ENCODE results near the gene CYP24A1. TPM values are rescaled to one million over a fixed set of nuclear protein-coding genes. Genes with fewer than 3 reads are reported as not detected.

Gene CYP24A1
- total and polyA plus RNA-seq, 2 experiments from 2014 or later, result not detected

DNA sequence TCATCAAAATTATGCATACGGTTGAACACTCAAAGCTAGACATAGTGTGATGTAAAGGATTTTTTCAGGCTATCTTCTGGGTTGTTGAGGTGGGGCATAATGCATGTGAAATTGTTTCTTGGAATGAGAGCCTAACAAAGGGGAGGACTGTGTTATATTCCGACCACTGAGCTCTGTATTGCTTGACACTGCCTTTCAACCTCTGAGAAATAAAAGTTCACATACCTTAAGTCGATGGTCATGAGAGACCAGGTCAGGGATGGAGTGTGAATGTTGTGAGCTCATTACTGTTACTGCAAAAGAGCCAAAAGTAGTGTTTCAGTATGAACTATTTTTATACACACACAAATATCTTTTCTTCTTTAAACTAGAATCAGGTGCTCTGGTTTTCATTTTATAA is 39.1 kb upstream of the CYP24A1 start:
- Histone ChIP-seq H3K36me3 (peaks cover 4% of the 10 kb centered on the region), H3K27ac (no peak overlapping the region), H3K4me3 (no peak overlapping the region), H3K4me1 (ENCODE audit: low read depth) (peaks cover 10% of the 10 kb centered on the region), H3K27me3 (no peaks in the 10 kb centered on the region), H3K9me3 (ENCODE audit: low read depth) (no peaks in the 10 kb centered on the region)
- DNase-seq (ENCODE audit: low read depth in 1 of 2, low spot score in 1 of 2), result no peak
- TF ChIP-seq, protein P1, sequence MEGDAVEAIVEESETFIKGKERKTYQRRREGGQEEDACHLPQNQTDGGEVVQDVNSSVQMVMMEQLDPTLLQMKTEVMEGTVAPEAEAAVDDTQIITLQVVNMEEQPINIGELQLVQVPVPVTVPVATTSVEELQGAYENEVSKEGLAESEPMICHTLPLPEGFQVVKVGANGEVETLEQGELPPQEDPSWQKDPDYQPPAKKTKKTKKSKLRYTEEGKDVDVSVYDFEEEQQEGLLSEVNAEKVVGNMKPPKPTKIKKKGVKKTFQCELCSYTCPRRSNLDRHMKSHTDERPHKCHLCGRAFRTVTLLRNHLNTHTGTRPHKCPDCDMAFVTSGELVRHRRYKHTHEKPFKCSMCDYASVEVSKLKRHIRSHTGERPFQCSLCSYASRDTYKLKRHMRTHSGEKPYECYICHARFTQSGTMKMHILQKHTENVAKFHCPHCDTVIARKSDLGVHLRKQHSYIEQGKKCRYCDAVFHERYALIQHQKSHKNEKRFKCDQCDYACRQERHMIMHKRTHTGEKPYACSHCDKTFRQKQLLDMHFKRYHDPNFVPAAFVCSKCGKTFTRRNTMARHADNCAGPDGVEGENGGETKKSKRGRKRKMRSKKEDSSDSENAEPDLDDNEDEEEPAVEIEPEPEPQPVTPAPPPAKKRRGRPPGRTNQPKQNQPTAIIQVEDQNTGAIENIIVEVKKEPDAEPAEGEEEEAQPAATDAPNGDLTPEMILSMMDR (IDR thresholded peaks at IDR 0.05; ENCODE audit: low read depth, low read length), result no peak

DNA sequence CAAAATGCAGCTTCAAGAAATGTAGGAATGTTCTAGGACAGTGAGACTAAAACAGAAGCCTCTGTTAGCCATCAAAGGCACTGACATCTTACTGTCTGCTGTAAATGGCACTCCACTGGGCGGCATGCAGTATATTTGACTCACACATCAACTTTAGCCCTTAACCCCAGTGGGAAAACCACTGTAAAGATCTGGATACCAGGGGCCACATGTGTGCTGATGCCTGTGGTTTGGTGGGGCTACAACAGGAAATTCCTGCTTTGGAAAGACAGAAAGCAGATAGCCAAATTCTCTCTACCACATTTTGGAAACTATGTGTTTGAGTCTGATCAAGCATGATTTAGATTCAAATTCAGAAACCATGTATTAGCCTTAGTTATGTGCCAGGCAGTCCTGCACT is 38.4 kb upstream of the CYP24A1 start:
- TF ChIP-seq, protein P1 (IDR thresholded peaks at IDR 0.05; ENCODE audit: low read depth, low read length), result no peak

DNA sequence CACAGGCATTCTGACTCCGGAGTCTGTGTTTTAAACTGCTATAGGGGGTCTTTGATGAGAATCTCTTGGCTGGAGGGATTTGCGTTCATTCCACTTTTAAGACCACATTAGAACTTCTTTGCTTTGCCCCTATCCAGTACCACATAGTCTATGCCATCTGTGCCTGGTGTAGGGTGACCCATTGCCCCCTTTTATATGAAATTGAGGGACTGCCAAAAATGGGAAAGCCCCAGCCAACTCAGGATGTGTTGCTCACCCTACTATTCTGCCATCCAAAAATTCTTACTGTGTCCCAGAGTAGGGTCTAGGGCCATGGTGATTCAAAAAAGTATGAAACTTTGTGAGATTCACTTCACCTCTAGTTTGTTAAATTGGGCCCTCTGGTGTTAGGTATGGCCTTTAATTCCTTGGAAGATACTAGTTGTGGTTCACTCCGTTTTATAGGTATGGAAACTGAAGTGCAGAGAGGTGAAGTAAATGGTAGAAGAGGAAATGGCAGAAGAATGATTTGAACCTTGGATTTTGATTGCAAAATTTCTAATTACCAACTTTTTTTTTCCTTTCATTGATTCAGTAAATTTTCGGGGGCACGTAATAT is 35.5 kb upstream of the CYP24A1 start:
- Histone ChIP-seq H3K9me3 (ENCODE audit: low read depth) (no peaks in the 10 kb centered on the region), H3K27me3 (no peaks in the 10 kb centered on the region), H3K36me3 (no peaks in the 10 kb centered on the region), H3K27ac (no peak overlapping the region), H3K4me1 (ENCODE audit: low read depth) (peaks cover 10% of the 10 kb centered on the region), H3K4me3 (peak overlapping the region; percentile 92)
- TF ChIP-seq, protein P1 (IDR thresholded peaks at IDR 0.05; ENCODE audit: low read depth, low read length), result no peak
- no peak for DNase-seq (ENCODE audit: low read depth in 1 of 2, low spot score in 1 of 2)

More for the DNA sequence above, 38.4 kb upstream of the CYP24A1 start:
- peaks cover 4% of the 10 kb centered on the region for H3K36me3 ChIP-seq
- no peak overlapping the region for H3K27ac ChIP-seq
- DNase-seq (ENCODE audit: low read depth in 1 of 2, low spot score in 1 of 2), result peak in 1 of 2 donors; percentile 84
- no peaks in the 10 kb centered on the region for H3K9me3 ChIP-seq (ENCODE audit: low read depth)
- no peak overlapping the region for H3K4me3 ChIP-seq
- H3K4me1 ChIP-seq (ENCODE audit: low read depth), result peaks cover 10% of the 10 kb centered on the region
- no peaks in the 10 kb centered on the region for H3K27me3 ChIP-seq

DNA sequence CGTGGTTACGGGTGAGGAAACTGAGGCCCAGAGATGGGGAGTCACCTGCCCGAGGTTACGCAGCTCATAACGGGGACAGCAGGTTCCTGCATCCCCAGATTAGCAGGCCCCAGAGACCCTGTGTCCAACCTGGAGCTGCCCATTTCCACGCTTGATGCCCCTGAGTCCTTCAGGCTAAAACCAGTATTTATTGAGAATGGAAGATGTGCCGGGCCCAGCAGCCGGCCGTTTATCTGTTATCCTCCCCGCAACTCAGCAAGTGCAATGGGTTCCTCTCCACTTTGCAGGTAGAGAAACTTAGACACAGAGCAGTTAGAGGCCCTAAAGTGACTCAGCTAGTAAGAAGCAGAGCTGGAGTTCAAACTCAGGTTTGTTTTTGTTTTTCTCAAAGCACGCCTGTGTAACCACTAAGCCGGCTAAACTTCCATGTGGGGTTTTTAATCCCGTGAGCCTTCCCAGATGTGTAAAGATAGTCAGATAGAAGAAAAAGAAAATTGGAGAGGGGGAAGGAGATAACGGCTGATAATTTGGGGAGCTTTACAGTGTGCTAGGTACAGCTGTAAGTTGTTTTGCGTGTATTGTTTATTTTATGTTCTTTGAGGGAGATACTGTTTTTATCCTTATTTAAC is 34.9 kb upstream of the CYP24A1 start:
- H3K36me3 ChIP-seq, result no peaks in the 10 kb centered on the region
- peak in 1 of 2 donors; percentile 36 for DNase-seq (ENCODE audit: low read depth in 1 of 2, low spot score in 1 of 2)
- H3K27ac ChIP-seq, result peak overlapping the region; percentile 100
- TF ChIP-seq, protein P1 (IDR thresholded peaks at IDR 0.05; ENCODE audit: low read depth, low read length), result no peak
- H3K9me3 ChIP-seq (ENCODE audit: low read depth), result no peaks in the 10 kb centered on the region
- no peaks in the 10 kb centered on the region for H3K27me3 ChIP-seq
- H3K4me3 ChIP-seq, result peak overlapping the region; percentile 92
- peaks cover 10% of the 10 kb centered on the region for H3K4me1 ChIP-seq (ENCODE audit: low read depth)

DNA sequence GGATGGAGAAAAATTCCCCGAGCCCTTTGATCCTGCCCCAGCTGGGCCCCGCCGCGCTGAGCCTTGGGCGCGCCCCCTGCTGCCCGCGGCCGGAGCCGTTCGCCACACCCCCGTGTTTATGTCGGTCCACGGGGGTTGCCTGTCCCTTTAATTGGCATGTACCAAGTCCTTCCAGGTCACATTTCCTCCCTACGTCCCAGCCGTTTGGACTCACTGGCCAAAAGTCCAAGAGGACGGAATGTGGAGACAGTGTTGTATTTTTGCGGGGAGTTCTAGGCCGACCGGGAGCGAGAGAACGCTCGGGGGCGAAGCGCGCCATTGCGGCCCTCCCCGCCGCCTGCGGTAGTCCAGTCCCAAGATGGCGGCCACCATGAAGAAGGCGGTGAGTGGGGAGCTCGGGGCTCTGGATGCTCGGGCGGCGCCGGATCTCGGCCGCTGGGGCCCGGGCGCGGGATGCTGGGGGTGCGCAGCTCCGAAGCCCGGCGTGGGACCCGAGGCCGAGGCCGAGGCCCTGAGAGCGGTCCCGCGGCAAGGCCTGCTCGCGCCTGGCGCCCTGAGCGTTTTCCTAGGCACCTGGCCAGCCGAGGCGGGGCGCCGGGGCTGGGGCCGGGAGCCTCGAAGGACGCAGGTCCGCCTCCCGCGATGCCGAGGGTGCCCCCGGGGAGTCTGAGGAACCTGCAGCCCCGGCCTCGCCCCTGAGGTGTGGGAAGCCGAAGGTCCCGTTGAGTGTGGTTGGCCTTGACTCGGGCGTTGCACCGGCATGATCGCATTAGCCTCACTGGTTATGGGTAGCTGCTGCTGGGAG is 34.2 kb upstream of the CYP24A1 start, which contains the start of gene PFDN4:
TSS of gene PFDN4 (plus strand) at position 345 of the 805 bp plus-strand sequence. CDS start at position 359, 14 bp downstream.
- H3K36me3 ChIP-seq, result no peaks in the 10 kb centered on the region
- no peaks in the 10 kb centered on the region for H3K9me3 ChIP-seq (ENCODE audit: low read depth)
- TF ChIP-seq, protein P1 (IDR thresholded peaks at IDR 0.05; ENCODE audit: low read depth, low read length), result peak; percentile 94
- H3K27me3 ChIP-seq, result no peaks in the 10 kb centered on the region
- DNase-seq (ENCODE audit: low read depth in 1 of 2, low spot score in 1 of 2), result peak; percentile 88 to 92
- peak within 1 kb of the TSS; percentile 92 for H3K4me3 ChIP-seq
- peak within 1 kb of the TSS; percentile 100 for H3K27ac ChIP-seq
- peaks cover 10% of the 10 kb centered on the region for H3K4me1 ChIP-seq (ENCODE audit: low read depth)
